Activated CD4-positive, alpha-beta T cell treated with anti-CD3 and anti-CD28 coated beads, Interleukin-2, amount 10 ng/mL, durations not matched to agents 24 days and 14 days (primary cell): ENCODE data around the gene ITGB4. TPM values are rescaled to one million over a fixed set of nuclear protein-coding genes. Genes with fewer than 3 reads are reported as not detected.
A peak's percentile ranks its signal among the peaks of the same experiment; 100 is the strongest.
"Not testable (repeated sequence)": the region's sequence is repeated elsewhere in the genome, so short reads cannot be mapped to it uniquely, and the experiment has no call there.

ENCODE experiments used
- DNase-seq: peaks from one replicate; pipeline ENCODE4 v3.0.0; 2022
- H3K27ac Mint-ChIP-seq: one replicate; pipeline ENCODE4 v1.8.0; 2022; ENCODE audit warnings: mild to moderate bottlenecking, mixed read lengths
- H3K27me3 Mint-ChIP-seq: one replicate; pipeline ENCODE4 v1.8.0; 2022; ENCODE audit warnings: mixed read lengths
- H3K36me3 Mint-ChIP-seq: one replicate; pipeline ENCODE4 v1.8.0; 2022; ENCODE audit warnings: low read depth, mild to moderate bottlenecking, mixed read lengths
- H3K4me1 Mint-ChIP-seq: one replicate; pipeline ENCODE4 v1.8.0; 2021; ENCODE audit warnings: mixed read lengths
- H3K4me3 Mint-ChIP-seq: one replicate; pipeline ENCODE4 v1.8.0; 2022; ENCODE audit warnings: mild to moderate bottlenecking, moderate library complexity, mixed read lengths
- H3K9me3 Mint-ChIP-seq: one replicate; pipeline ENCODE4 v1.8.0; 2021; ENCODE audit warnings: mixed read lengths
- intact Hi-C: fragments of 100-400 bp; cut with micrococcal nuclease; formaldehyde crosslinking; loops from one replicate; pipeline ENCODE4 v1.15.1; 2023
- total RNA-seq: library from RNA; stranded (reverse); gene quantifications from 2 replicates; pipeline ENCODE4 v1.2.3, GENCODE V29; 2022

The ITGB4 gene
- total RNA-seq, 1 donor from 2014 or later, result 1.8 TPM

DNA sequence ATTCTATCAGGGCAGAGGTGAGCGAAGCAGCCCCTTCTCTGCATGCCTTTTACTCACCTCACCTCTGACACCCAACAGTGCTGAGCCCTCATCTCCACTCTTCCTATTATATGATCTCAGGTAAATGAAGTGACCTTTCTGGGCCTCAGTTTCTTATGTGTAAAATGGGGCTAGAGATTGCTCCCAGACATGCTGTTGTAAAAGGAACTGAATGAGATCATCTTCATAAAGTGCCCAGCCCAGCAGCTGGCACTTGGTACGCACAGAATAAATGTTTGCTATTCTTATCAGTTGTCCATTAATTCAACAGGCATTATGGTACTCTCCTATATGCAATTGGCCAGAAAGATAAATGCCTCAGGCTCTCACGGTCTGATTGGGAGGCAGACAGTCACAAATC lies 48.3 kb downstream of the ITGB4 start:
- Mint-ChIP-seq H3K27me3 (no peaks in the 10 kb centered on the region), H3K36me3 (no peaks in the 10 kb centered on the region), H3K4me1 (peaks cover 2% of the 10 kb centered on the region), H3K4me3 (no peak overlapping the region), H3K27ac (no peak overlapping the region), H3K9me3 (no peaks in the 10 kb centered on the region)
- no peak for DNase-seq
- intact Hi-C loops, result no loop called here

DNA sequence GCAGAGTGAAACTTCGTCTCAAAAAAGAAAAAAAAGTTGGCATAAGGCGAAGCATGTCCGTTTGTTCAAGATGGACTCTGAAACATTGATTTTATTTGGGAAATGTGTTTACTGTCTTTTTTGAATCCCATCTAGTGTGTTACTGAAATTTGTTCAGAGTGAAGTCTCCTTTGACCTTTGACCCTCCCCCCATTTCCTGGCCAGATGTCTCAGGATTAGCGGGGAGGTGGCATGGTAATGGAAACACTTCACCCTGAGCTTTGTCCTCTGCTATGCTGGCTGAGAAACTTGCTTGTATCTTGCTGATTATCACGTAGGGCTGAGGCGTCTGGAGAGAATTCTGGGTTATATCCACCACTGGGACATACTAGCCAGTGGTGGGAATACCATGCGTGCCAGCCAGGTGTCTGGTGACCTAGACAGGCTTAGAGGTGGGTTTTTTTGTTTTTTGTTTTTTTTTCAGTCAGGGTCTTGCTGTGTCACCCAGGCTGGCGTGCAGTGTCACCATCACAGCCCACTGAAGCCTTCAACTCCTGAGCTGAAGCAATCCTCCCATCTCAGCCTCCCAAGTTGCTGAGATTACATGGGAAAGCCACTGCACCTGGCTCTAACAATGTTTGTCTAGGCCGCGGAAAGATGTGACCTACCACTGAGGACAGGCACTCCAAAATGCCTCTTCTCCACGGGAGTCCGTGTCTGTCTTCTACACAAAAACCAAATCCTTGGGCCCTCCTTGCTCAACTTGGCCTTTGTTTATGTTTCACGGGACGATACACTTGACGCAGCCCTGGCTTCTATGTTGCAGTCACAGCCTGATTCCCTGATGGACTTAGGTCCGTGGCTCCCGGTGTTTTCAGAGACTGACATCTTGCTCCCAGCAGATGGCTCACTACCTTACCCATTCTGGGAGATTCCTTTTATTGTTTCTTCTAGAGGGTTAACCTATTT lies 50.3 kb downstream of the ITGB4 start:
- no peak overlapping the region for H3K27ac Mint-ChIP-seq
- no peaks in the 10 kb centered on the region for H3K27me3 Mint-ChIP-seq
- H3K4me1 Mint-ChIP-seq, result peaks cover 12% of the 10 kb centered on the region
- peaks cover 12% of the 10 kb centered on the region for H3K36me3 Mint-ChIP-seq
- peak; percentile 61 for DNase-seq
- H3K4me3 Mint-ChIP-seq, result no peak overlapping the region
- intact Hi-C loops, result no loop called here
- no peaks in the 10 kb centered on the region for H3K9me3 Mint-ChIP-seq

DNA sequence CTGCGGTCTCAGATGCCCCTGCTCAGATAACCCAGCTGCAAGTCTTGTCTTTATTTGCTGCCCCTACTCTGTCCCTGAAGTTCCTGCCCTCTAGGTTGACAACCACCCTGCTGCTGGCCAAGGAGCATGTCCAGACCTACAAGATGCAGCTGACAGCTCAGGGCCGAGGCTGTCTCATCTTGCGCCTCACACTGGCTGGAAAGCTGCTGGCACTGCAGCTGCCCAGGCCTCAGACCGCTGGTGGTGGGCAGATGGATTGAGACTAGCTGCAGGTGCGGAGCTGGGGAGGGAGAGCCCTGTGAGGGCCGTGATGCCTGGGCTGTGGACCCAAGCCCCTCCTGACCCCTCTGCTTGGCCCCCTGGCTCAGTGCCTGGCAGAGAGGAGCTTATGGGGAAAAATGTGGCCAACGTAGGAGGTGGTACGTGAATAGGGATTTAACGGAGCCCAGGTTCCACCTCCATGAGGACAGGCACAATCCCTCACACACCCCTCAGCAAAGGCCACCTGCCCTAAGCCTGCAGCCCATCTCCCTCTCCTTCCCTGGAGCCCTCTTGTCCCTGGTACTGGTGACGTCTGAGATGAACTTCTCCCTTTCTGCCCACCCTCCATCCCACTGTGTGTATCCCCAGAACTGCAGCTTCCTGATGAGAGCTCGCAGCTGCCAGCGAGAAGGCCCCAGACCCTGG lies 52.0 kb downstream of the ITGB4 start:
- H3K4me1 Mint-ChIP-seq, result peaks cover 26% of the 10 kb centered on the region
- H3K4me3 Mint-ChIP-seq, result no peak overlapping the region
- peaks cover 28% of the 10 kb centered on the region for H3K36me3 Mint-ChIP-seq
- peak; percentile 72 for DNase-seq
- no peak overlapping the region for H3K27ac Mint-ChIP-seq
- no peaks in the 10 kb centered on the region for H3K9me3 Mint-ChIP-seq
- H3K27me3 Mint-ChIP-seq, result no peaks in the 10 kb centered on the region
- intact Hi-C loops, result no loop called here

DNA sequence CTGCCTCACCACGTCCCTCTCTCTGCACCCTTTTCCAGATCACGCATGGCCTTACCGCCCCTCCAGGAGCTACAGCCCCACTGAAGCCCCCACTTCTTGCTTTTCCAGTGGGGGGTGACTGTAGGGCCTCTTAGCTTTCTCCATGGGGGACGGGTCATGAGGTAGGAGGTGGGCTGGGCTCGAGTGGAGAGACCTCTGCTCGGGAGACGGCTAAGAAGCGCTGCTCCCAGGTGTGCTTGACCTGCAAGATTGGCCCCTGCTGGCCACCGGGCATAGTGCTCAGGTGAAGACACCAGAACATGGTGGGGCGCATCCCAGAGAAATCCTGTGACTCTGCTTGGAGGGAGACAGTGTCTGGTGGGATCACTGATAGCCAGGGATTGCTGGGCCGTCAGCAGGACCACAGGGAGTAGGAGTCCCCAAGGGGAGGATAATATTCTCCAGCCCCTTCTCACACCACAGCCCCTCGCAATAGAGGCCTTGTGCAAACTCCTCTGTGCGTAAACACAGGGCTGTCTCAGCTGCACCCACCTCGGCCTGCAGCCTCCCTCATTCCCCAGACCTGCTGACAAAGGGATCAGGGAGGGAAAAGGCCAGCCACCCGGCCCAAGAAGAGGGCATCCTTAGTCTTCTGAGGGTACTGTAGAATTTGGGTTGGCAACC lies 52.7 kb downstream of the ITGB4 start:
- peak; percentile 74 for DNase-seq
- intact Hi-C loops, result no loop called here

DNA sequence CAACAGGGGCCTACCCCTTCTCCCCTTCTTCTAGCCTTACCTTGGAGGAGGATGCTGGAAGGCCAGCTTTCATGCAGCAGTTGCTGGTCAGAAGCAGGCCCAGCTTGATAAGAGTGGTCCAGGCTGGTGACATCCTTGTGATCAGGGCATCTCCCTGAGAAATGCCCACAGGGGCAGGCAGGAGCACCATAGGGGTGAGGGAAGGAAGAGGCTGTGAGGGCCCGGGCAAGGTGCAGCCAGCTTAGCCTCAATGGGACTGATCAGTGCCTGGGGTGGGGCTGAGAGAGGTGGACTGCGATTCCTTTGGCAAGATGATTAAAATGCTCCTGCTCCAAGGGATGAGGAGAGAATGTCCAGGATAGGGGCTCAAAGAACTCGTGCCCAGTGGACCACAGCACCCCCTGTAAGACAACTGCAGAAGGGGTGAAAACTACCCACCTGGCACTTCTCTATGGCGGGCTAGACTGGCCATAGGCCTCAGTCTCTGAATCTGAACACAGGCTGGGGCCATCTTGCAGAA lies 53.3 kb downstream of the ITGB4 start:
- Mint-ChIP-seq H3K4me1 (peaks cover 26% of the 10 kb centered on the region), H3K4me3 (no peak overlapping the region), H3K9me3 (no peaks in the 10 kb centered on the region), H3K36me3 (peaks cover 37% of the 10 kb centered on the region), H3K27me3 (peaks cover under 1% of the 10 kb centered on the region), H3K27ac (no peak overlapping the region)
- intact Hi-C loops, result no loop called here
- DNase-seq, result peak; percentile 72

More for the DNA sequence above, 52.7 kb downstream of the ITGB4 start:
- Mint-ChIP-seq H3K36me3 (peaks cover 35% of the 10 kb centered on the region), H3K27ac (no peak overlapping the region), H3K4me3 (no peak overlapping the region), H3K4me1 (peaks cover 26% of the 10 kb centered on the region), H3K27me3 (no peaks in the 10 kb centered on the region), H3K9me3 (no peaks in the 10 kb centered on the region)

- Mint-ChIP-seq H3K36me3 (peaks cover 42% of the 10 kb centered on the region), H3K4me3 (peak overlapping the region; percentile 34), H3K9me3 (no peaks in the 10 kb centered on the region), H3K4me1 (peaks cover 32% of the 10 kb centered on the region), H3K27me3 (peaks cover 4% of the 10 kb centered on the region), H3K27ac (peak overlapping the region; percentile 29)
- no peak for DNase-seq
- intact Hi-C loops, result loop anchor here (5.0 kb wide), 2 partner anchors 52 to 122 kb away; partner anchors contain the start of gene TRIM65
Measured at GRCh38 chr17:75774991-75775668, 53.9 kb downstream of the ITGB4 start.

- peak overlapping the region; percentile 84 for H3K27ac Mint-ChIP-seq
- H3K27me3 Mint-ChIP-seq, result peaks cover 4% of the 10 kb centered on the region
- peak; percentile 76 for DNase-seq
- H3K4me3 Mint-ChIP-seq, result peak overlapping the region; percentile 87
- no peaks in the 10 kb centered on the region for H3K9me3 Mint-ChIP-seq
- intact Hi-C loops, result loop anchor here (5.0 kb wide), 2 partner anchors 51 to 121 kb away; partner anchors contain the start of gene TRIM65
- H3K36me3 Mint-ChIP-seq, result peaks cover 42% of the 10 kb centered on the region
- H3K4me1 Mint-ChIP-seq, result peaks cover 33% of the 10 kb centered on the region
Measured at GRCh38 chr17:75776386-75777295, 55.4 kb downstream of the ITGB4 start.

- peaks cover 4% of the 10 kb centered on the region for H3K27me3 Mint-ChIP-seq
- intact Hi-C loops, result loop anchor here (5.0 kb wide), 2 partner anchors 50 to 120 kb away; partner anchors contain the start of gene TRIM65
- H3K27ac Mint-ChIP-seq, result peak overlapping the region; percentile 84
- peaks cover 33% of the 10 kb centered on the region for H3K4me1 Mint-ChIP-seq
- DNase-seq, result peak; percentile 61
- H3K36me3 Mint-ChIP-seq, result peaks cover 42% of the 10 kb centered on the region
- H3K4me3 Mint-ChIP-seq, result peak overlapping the region; percentile 87
- H3K9me3 Mint-ChIP-seq, result no peaks in the 10 kb centered on the region
Measured at GRCh38 chr17:75777296-75777922, 56.1 kb downstream of the ITGB4 start.

- peak overlapping the region; percentile 87 for H3K4me3 Mint-ChIP-seq
- H3K9me3 Mint-ChIP-seq, H3K27me3 Mint-ChIP-seq: not testable (repeated sequence)
- H3K36me3 Mint-ChIP-seq, result peaks cover 42% of the 10 kb centered on the region
- intact Hi-C loops, result loop anchor here (2.0 to 5.0 kb wide), 4 partner anchors 13 to 119 kb away; partner anchors contain the start of genes GALK1, TRIM65 and UNC13D
- peak; percentile 64 for DNase-seq
- H3K27ac Mint-ChIP-seq, result peak overlapping the region; percentile 95
- H3K4me1 Mint-ChIP-seq, result peaks cover 37% of the 10 kb centered on the region
Measured at GRCh38 chr17:75778066-75778860, 57.0 kb downstream of the ITGB4 start.

DNA sequence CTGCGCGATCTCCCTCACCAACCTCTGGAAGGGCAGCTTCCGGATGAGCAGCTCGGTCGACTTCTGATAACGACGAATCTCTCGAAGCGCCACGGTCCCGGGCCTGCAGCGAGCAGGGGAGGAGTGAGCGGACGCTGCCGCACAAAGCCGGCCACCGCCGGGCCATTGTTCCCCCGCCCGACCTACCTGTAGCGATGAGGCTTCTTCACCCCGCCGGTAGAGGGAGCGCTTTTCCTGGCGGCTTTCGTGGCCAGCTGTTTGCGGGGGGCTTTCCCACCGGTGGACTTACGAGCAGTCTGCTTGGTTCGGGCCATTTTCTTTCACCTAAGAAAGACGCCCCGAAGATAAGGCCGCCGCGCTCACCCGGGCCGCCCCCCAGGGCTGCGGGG lies 57.6 kb downstream of the ITGB4 start:
- intact Hi-C loops, result loop anchor here (1.0 to 5.0 kb wide), 5 partner anchors 14 to 118 kb away; partner anchors contain the start of genes GALK1, TRIM65, UNC13D and WBP2
- peak; percentile 92 for DNase-seq
- peaks cover 42% of the 10 kb centered on the region for H3K36me3 Mint-ChIP-seq

More for the DNA sequence above, 57.6 kb downstream of the ITGB4 start:
- peak overlapping the region; percentile 87 for H3K4me3 Mint-ChIP-seq
- peaks cover 43% of the 10 kb centered on the region for H3K4me1 Mint-ChIP-seq
- no peaks in the 10 kb centered on the region for H3K9me3 Mint-ChIP-seq
- peaks cover 4% of the 10 kb centered on the region for H3K27me3 Mint-ChIP-seq
- peak overlapping the region; percentile 95 for H3K27ac Mint-ChIP-seq
